NT2/D1 (cell line): ENCODE results near the gene ADGRL3.

Experiments
- SUZ12 ChIP-seq: IDR thresholded peaks from 2 replicates; pipeline ENCODE4 v1.6.1; 2011; ENCODE audit not compliant: insufficient read length, insufficient read depth; ENCODE audit errors: extremely low read depth
- YY1 ChIP-seq: IDR thresholded peaks from 2 replicates; pipeline ENCODE4 v1.6.1; 2011; ENCODE audit not compliant: insufficient read length, insufficient read depth
- ZNF274 ChIP-seq: IDR thresholded peaks from 2 replicates; pipeline ENCODE4 v1.6.1; 2011; ENCODE audit warnings: mild to moderate bottlenecking, low read depth, low read length

DNA sequence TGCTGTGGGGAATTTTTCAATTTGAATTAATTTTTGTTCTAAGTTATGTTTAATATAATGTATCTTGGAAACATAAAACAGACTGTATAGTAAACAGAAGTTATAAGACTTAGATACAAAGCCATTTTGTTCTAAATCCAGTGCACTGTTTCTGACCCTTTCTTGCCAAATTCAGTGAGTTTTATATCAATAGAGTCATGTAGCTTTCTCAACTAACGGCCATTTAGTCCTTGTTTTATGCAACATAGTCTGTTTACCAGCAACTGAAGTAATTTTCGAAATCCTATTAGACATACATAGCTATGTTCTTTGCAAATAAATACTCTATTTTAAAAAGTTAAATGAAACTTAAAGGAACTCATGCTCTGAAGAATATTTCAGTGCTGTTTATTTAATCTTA lies 242.8 kb downstream of the ADGRL3 start:
- TF ChIP-seq ZNF274 (no peak), YY1 (no peak), SUZ12 (no peak)
